HT-29 (cell line): ENCODE measurements around the gene FAM181A. TPM values are rescaled to one million over a fixed set of nuclear protein-coding genes. Genes with fewer than 3 reads are reported as not detected.
A peak's percentile ranks its signal among the peaks of the same experiment; 100 is the strongest.

ENCODE experiments used
- DNase-seq: peaks from one replicate; pipeline ENCODE4 v3.0.0-alpha.2; 2015; ENCODE audit warnings: low spot score
- total RNA-seq: library from RNA; depleted of rRNA; stranded (reverse); fragments of >200 nt; shearing (Covaris generic); gene quantifications from 2 replicates; pipeline ENCODE4 v1.2.3, GENCODE V29; 2014

Gene FAM181A
- total RNA-seq, 1 experiment from 2014 or later: not detected

- no peak for DNase-seq
These were observed 35.8 kb downstream of the FAM181A start for GRCh38 chr14:93962701-93963601.

GRCh38 chr14:93963692-93964091, 36.5 kb downstream of the FAM181A start:
- no peak for DNase-seq

GRCh38 chr14:93964281-93964680, 37.1 kb downstream of the FAM181A start:
- no peak for DNase-seq

GRCh38 chr14:93964820-93965286, 37.7 kb downstream of the FAM181A start:
- no peak for DNase-seq

GRCh38 chr14:93965287-93965821, 38.2 kb downstream of the FAM181A start:
- DNase-seq: no peak

GRCh38 chr14:93965946-93966474, 38.9 kb downstream of the FAM181A start:
- no peak for DNase-seq

GRCh38 chr14:93967637-93968250, 40.6 kb downstream of the FAM181A start:
- DNase-seq: no peak

GRCh38 chr14:93969082-93969828, 42.1 kb downstream of the FAM181A start:
- no peak for DNase-seq

GRCh38 chr14:93970585-93970964, 43.4 kb downstream of the FAM181A start:
- peak; percentile 49 for DNase-seq

GRCh38 chr14:93970965-93971634, 44.0 kb downstream of the FAM181A start:
- DNase-seq: no peak

GRCh38 chr14:93971635-93972027, 44.5 kb downstream of the FAM181A start:
- no peak for DNase-seq

- no peak for DNase-seq
These were observed 45.6 kb downstream of the FAM181A start for GRCh38 chr14:93972618-93973205.

GRCh38 chr14:93973607-93974006, 46.5 kb downstream of the FAM181A start:
- DNase-seq: no peak

- DNase-seq: no peak
These were observed 47.2 kb downstream of the FAM181A start for GRCh38 chr14:93974299-93974698.

- no peak for DNase-seq
These were observed 47.7 kb downstream of the FAM181A start for GRCh38 chr14:93974833-93975232.

- DNase-seq: no peak
These were observed 48.8 kb downstream of the FAM181A start for GRCh38 chr14:93975791-93976476.

GRCh38 chr14:93976477-93977057, 49.4 kb downstream of the FAM181A start, which contains the start of gene ASB2:
Gene ASB2 (minus strand): TSS chr14:93976570. CDS start chr14:93964539, 12,031 bp downstream.
- DNase-seq: no peak

- no peak for DNase-seq
These were observed 50.0 kb downstream of the FAM181A start for GRCh38 chr14:93977171-93977570.

GRCh38 chr14:93977790-93978581, 50.8 kb downstream of the FAM181A start:
- no peak for DNase-seq
